ENCODE results near the gene SLC25A11. TPM values are rescaled to one million over a fixed set of nuclear protein-coding genes. Genes with fewer than 3 reads are reported as not detected.

SLC25A11 gene
- total RNA-seq, 1 donor = 51.8 TPM

DNA sequence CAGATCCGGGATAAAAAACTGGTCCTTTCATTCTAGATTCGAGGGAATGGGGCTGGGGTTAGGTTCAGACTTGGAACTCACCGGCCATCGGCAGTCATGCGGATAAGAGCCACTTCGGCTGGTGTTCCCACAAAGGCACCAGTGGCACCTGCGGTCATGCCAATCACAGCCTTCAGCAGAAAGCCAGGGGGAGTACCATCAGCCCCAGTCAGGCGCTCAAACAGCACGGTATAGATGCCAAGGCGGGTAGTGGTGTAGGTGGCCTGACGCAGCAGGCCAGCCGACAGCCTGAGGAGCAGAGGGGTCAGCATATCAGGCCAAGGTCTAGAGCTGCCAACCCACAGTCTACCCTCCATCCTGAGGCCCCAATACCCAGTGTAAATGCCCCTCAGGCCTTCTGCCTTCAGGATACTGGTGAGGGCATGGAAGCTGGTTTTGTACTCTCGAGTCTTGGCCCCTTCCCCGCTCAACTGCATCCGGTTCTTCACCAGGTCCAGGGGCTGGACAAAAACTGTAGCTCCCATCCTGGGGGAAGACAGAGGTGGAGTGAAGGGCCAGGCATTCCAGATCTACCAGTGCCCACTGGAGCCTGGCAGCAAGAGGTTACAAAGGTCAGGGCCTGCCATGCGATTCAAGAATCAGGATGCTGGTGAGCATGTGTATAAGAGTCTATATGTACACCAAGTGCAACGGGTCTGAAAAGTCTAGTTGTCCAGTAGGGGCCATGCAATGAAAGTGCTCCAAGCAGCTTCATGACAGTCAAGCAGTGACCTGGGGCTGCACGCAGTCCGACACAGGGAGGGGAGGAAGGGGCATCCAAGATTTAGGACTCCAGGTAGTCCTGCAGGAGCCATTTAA is 929 bp downstream of the SLC25A11 start:
- TF ChIP-seq, protein P1, sequence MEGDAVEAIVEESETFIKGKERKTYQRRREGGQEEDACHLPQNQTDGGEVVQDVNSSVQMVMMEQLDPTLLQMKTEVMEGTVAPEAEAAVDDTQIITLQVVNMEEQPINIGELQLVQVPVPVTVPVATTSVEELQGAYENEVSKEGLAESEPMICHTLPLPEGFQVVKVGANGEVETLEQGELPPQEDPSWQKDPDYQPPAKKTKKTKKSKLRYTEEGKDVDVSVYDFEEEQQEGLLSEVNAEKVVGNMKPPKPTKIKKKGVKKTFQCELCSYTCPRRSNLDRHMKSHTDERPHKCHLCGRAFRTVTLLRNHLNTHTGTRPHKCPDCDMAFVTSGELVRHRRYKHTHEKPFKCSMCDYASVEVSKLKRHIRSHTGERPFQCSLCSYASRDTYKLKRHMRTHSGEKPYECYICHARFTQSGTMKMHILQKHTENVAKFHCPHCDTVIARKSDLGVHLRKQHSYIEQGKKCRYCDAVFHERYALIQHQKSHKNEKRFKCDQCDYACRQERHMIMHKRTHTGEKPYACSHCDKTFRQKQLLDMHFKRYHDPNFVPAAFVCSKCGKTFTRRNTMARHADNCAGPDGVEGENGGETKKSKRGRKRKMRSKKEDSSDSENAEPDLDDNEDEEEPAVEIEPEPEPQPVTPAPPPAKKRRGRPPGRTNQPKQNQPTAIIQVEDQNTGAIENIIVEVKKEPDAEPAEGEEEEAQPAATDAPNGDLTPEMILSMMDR (IDR thresholded peaks at IDR 0.05; ENCODE audit: insufficient read depth, low read depth, low read length) = no peak
- no peak for DNase-seq (ENCODE audit: low read depth)
- H3K4me3 ChIP-seq (ENCODE audit: low read depth, low read length) = peak overlapping the region; percentile 96

- no peak overlapping the region for H3K4me3 ChIP-seq (ENCODE audit: low read depth, low read length)
- TF ChIP-seq, protein P1 (IDR thresholded peaks at IDR 0.05; ENCODE audit: insufficient read depth, low read depth, low read length) = no peak
- DNase-seq (ENCODE audit: low read depth) = no peak
Measured at GRCh38 chr17:4938069-4938491, 1.8 kb downstream of the SLC25A11 start.

DNA sequence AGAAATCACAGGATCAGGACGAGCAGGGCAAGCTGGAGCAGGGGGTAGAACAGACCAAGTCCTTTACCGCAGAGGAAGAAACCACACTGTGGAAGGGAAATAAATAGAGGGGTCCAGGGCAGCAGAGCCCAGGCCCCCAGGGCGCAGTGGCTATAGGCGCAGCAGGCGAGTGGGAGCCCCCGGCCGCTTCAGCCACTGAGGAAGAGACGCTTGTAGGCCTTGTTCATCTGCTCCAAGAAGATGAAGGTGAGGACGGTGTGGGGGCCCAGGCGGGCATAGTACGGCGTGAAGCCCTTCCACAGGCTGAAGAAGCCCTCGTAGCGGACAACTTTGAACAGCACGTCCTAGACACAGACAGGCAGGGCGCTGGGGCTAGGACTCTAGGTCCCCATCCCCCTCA is 2.3 kb downstream of the SLC25A11 start:
- TF ChIP-seq, protein P1 (IDR thresholded peaks at IDR 0.05; ENCODE audit: insufficient read depth, low read depth, low read length) = no peak
- no peak overlapping the region for H3K4me3 ChIP-seq (ENCODE audit: low read depth, low read length)
- no peak for DNase-seq (ENCODE audit: low read depth)

DNA sequence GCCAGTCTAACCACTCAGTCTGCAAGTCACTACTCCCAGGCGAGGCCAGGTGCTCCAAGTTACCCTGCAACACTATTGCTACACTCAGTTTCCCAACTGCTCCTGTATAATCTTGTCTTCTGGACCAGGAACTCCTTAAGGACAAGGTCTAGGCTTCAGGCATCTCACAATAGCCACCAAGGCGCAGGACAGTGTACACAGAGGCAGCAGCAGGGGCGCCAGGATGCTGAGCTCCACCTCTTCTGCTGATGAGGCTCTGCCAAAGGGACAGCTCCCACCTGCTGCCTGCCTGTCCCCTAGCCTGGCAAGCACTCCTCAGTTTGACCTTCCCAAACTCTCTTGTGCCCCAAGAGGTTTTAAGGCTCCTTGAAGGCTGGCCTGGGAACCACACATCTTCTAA is 3.4 kb downstream of the SLC25A11 start:
- no peak overlapping the region for H3K4me3 ChIP-seq (ENCODE audit: low read depth, low read length)
- TF ChIP-seq, protein P1 (IDR thresholded peaks at IDR 0.05; ENCODE audit: insufficient read depth, low read depth, low read length) = no peak
- DNase-seq (ENCODE audit: low read depth) = no peak

DNA sequence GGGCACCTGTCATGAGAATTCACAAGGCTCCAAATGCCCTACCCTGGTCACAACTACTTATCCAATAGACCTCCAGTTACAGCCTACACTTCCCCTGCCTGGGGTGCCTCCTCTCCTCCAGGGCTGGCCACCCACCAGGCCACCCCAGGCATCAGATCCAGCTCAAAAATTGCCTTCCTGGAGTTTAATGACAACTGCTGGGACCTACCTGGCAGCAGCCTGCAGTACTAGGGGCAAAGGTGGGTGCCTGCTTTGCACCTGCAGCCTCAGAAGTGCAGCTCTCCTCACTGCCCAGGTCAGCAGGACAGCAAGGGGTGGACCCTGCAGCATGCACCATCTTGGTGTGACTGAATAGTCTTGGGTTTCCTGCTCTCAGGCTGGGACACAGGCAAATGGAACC is 4.2 kb downstream of the SLC25A11 start:
- no peak overlapping the region for H3K4me3 ChIP-seq (ENCODE audit: low read depth, low read length)
- TF ChIP-seq, protein P1 (IDR thresholded peaks at IDR 0.05; ENCODE audit: insufficient read depth, low read depth, low read length) = no peak
- no peak for DNase-seq (ENCODE audit: low read depth)

DNA sequence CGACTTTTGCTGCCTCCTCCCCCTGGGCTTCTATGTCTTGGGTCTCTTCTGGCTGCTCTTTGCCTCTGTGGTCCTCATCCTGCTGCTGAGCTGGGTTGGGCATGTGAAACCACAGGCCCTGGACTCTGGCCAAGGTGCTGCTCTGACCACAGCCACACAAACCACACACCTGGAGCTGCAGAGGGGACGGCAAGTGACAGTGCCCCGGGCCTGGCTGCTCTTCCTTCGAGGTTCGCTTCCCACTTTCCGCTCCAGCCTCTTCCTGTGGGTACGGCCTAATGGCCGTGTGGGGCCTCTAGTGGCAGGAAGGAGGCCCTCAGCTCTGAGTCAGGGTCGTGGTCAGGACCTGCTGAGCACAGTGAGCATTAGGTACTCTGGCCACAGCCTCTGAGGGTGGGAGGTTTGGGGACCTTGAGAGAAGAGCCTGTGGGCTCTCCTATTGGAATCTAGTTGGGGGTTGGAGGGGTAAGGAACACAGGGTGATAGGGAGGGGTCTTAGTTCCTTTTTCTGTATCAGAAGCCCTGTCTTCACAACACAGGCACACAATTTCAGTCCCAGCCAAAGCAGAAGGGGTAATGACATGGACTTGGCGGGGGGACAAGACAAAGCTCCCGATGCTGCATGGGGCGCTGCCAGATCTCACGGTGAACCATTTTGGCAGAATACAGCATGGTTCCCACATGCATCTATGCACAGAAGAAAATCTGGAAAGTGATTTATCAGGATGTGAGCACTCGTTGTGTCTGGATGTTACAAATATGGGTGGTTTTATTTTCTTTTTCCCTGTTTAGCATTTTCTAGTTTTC is 5.5 kb downstream of the SLC25A11 start:
- H3K4me3 ChIP-seq (ENCODE audit: low read depth, low read length) = no peak overlapping the region
- DNase-seq (ENCODE audit: low read depth) = peak; percentile 42
- TF ChIP-seq, protein P1 (IDR thresholded peaks at IDR 0.05; ENCODE audit: insufficient read depth, low read depth, low read length) = peak; percentile 52
